Vagina (tissue), 2 donors: Measurements from ENCODE around the gene CLCN6.

Source experiments
- POLR2A ChIP-seq, 2 donors: fragments of 450-650 bp; IDR thresholded peaks; one replicate each; pipeline ENCODE4 v1.6.1; 2017; ENCODE audit warnings: antibody characterized with exemption in 2 of 2, mild to moderate bottlenecking in 2 of 2, moderate library complexity in 2 of 2
- POLR2AphosphoS5 ChIP-seq, 2 donors: sonication (generic); formaldehyde crosslinking; IDR thresholded peaks; one replicate each; pipeline ENCODE4 v1.9.0; 2017; ENCODE audit warnings: antibody characterized with exemption in 2 of 2, mild to moderate bottlenecking in 2 of 2, low read depth in 1 of 2; ENCODE audit not compliant: insufficient read depth in 1 of 2
- TF ChIP-seq, protein P1 (sequence below), 3 experiments: fragments of 450-650 bp in 2 of 3; fragments of 200-600 bp in 1 of 3; sonication (generic) in 1 of 3; IDR thresholded peaks; one replicate each; pipeline ENCODE4 v1.5.1; 2017 to 2019; ENCODE audit warnings: antibody characterized with exemption in 3 of 3, mild to moderate bottlenecking in 2 of 3, moderate library complexity in 2 of 3

DNA sequence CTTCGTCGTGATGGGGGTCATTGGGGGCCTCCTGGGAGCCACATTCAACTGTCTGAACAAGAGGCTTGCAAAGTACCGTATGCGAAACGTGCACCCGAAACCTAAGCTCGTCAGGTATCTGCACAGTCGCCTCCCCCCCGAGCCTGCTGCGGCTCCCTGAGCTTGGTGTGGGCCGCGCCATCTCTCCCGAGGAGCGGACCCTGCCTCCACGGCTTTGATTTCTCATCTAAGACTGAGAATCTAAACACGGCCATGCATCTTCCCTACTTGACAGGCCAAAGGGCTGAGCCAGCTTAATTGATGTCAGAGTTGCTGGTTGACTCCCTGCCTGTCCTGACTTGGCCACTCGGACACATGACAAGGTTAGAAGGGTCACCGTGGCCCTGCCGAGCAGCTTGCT, 22.5 kb downstream of the CLCN6 start:
- TF ChIP-seq, protein P1, sequence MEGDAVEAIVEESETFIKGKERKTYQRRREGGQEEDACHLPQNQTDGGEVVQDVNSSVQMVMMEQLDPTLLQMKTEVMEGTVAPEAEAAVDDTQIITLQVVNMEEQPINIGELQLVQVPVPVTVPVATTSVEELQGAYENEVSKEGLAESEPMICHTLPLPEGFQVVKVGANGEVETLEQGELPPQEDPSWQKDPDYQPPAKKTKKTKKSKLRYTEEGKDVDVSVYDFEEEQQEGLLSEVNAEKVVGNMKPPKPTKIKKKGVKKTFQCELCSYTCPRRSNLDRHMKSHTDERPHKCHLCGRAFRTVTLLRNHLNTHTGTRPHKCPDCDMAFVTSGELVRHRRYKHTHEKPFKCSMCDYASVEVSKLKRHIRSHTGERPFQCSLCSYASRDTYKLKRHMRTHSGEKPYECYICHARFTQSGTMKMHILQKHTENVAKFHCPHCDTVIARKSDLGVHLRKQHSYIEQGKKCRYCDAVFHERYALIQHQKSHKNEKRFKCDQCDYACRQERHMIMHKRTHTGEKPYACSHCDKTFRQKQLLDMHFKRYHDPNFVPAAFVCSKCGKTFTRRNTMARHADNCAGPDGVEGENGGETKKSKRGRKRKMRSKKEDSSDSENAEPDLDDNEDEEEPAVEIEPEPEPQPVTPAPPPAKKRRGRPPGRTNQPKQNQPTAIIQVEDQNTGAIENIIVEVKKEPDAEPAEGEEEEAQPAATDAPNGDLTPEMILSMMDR (IDR thresholded peaks at IDR 0.05): no peak
- TF ChIP-seq POLR2AphosphoS5 (IDR thresholded peaks at IDR 0.05; ENCODE audit: insufficient read depth in 1 of 2, low read depth in 1 of 2) (no peak), POLR2A (IDR thresholded peaks at IDR 0.05) (no peak)
